HG03175 (cell line): ENCODE measurements around the gene TMEM217.

Source experiments
- ATAC-seq: cut with Tn5 transposase; IDR thresholded peaks from one replicate; pipeline ENCODE4 v1.9.1; 2021; ENCODE audit warnings: mild to moderate bottlenecking, moderate library complexity; ENCODE audit not compliant: unreplicated experiment

TMEM217 gene

GRCh38 chr6:37170273-37171200, 87.4 kb downstream of the TMEM217 start:
- ATAC-seq: peak; percentile 34

GRCh38 chr6:37169496-37170272, 88.3 kb downstream of the TMEM217 start, which contains the start of gene PIM1:
PIM1 (plus strand) TSS chr6:37170152; CDS start chr6:37170576, 424 bp downstream.
- peak; percentile 68 for ATAC-seq

GRCh38 chr6:37168811-37169495, 89.0 kb downstream of the TMEM217 start:
- ATAC-seq: no peak

- no peak for ATAC-seq
Measured at GRCh38 chr6:37168163-37168758, 89.7 kb downstream of the TMEM217 start.

- ATAC-seq: no peak
Measured at GRCh38 chr6:37162740-37163139, 95.2 kb downstream of the TMEM217 start.
